ENCODE measurements around the gene EPAS1. TPM values are rescaled to one million over a fixed set of nuclear protein-coding genes. Genes with fewer than 3 reads are reported as not detected.

The EPAS1 gene
- total RNA-seq, 2 donors from 2014 or later: 58.4 to 162 TPM

DNA sequence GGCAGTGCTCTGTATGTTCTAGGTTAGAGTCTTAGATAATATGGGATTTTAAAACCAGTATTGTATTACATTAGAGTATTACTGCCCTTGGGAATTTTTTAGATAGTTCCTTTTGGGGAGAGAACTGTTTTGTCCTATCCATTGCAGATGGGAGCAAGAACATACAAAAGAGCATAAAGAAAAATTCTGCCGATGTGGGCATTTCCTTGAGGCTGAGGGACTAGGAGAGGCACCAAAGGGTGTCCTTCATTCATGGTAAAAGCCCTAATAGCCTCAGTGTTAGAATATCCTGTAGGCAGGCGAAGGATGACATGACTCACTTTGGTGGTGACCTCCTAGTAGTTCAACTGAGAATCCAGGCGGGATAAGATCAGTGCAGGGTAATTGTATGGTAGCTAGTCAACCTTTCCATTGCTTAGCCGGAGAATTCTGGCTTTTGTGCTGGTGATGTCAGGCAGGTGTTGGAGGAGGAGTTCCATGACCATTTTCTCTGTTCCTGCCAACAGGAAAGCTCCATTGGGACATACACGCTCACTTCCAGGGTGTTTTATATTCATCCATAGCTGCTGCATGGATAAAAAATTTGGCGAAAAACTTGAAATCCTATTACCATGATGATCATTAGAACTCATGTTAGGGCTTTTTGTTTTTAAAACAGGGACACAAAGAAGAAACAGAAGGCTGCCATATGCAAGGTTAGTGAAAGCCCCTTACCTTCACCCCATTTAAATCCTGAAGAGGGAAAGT, 28.1 kb downstream of the EPAS1 start:
- Histone ChIP-seq H3K36me3 (replicated peaks in 1 of 2; ENCODE audit: insufficient read depth in 1 of 2, low read depth in 2 of 2) (no peaks in the 10 kb centered on the region), H3K27ac (peak overlapping the region in 2 of 4 donors; percentile 15 to 35), H3K27me3 (no peaks in the 10 kb centered on the region), H3K4me1 (peaks cover 61% of the 10 kb centered on the region), H3K4me3 (no peak overlapping the region), H3K9me3 (no peaks in the 10 kb centered on the region)
- WGBS, 2 donors: 84 to 88% methylated on average over 6 of the region's 6 CpGs
- intact Hi-C loops (cut with DNase I): no loop called here
- ATAC-seq (no peak), DNase-seq (no peak)
- no peak for TF ChIP-seq POLR2A (IDR thresholded peaks at IDR 0.05)
- TF ChIP-seq, protein P1, sequence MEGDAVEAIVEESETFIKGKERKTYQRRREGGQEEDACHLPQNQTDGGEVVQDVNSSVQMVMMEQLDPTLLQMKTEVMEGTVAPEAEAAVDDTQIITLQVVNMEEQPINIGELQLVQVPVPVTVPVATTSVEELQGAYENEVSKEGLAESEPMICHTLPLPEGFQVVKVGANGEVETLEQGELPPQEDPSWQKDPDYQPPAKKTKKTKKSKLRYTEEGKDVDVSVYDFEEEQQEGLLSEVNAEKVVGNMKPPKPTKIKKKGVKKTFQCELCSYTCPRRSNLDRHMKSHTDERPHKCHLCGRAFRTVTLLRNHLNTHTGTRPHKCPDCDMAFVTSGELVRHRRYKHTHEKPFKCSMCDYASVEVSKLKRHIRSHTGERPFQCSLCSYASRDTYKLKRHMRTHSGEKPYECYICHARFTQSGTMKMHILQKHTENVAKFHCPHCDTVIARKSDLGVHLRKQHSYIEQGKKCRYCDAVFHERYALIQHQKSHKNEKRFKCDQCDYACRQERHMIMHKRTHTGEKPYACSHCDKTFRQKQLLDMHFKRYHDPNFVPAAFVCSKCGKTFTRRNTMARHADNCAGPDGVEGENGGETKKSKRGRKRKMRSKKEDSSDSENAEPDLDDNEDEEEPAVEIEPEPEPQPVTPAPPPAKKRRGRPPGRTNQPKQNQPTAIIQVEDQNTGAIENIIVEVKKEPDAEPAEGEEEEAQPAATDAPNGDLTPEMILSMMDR (IDR thresholded peaks at IDR 0.05): no peak

DNA sequence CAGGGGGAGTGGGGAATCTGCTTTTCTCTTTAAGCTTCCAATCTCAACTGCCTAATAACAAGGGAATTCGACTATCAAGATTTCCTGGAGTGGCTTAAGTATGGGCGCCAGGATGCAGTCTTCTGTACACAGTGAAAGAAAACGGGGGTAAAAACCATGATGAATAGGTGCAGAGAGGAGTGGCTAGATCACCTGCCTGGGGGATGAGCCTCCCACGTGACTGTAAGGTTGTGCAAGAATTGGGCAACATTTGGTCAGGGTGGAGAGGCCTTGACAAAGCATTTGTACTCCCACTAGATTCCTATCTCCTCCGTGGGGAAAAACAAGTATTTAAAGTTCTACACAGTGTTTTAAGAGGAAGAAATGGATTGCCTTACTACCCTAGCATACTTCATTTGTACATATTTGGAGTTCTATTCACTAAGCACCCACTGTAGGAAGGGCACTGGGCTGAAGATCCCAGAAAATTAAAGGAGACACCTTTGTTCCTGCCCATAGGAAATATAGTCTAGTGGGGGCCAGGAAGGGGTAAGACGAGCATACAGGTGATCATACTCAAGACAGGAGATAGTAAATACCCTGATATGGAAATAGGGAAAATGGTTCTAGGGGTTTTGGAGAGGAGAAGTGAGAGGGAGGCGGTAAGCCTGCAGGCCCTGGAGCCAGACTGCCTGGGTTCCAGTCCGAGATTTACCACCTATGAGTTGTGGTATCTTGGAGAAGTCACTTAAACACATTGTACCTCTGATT, 29.2 kb downstream of the EPAS1 start:
- Histone ChIP-seq H3K36me3 (replicated peaks in 1 of 2; ENCODE audit: insufficient read depth in 1 of 2, low read depth in 2 of 2) (no peaks in the 10 kb centered on the region), H3K4me3 (no peak overlapping the region), H3K27ac (peak overlapping the region in 2 of 4 donors; percentile 35 to 80), H3K4me1 (peaks cover 62% of the 10 kb centered on the region), H3K9me3 (no peaks in the 10 kb centered on the region), H3K27me3 (no peaks in the 10 kb centered on the region)
- WGBS, 2 donors: 54 to 56% methylated on average over 8 of the region's 8 CpGs
- ATAC-seq (peak; percentile 49), DNase-seq (peak in 3 of 4 donors; percentile 53 to 67 (median 60))
- TF ChIP-seq, protein P1 (IDR thresholded peaks at IDR 0.05): no peak
- TF ChIP-seq POLR2A (IDR thresholded peaks at IDR 0.05): no peak
- intact Hi-C loops (cut with DNase I): no loop called here

DNA sequence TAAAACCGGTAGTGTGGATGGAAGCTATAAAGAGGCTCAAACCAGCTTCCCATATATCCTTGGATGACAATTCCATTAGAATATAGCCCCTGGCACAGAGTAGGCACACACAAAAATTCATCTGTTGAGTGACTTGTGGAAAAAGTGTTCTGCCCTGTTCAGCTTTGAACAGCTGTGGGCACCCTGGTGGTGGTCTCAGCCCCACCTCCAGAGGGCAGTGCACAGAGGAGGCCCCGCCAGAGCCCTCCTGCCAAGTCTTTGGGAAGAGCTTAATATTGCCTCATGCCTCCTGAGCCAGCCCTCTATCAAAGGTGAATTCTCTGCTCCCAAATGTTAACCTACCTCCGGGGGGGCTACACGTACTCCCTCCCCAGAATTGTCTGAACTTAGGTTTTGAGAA, 30.4 kb downstream of the EPAS1 start:
- Histone ChIP-seq H3K27me3 (no peaks in the 10 kb centered on the region), H3K4me1 (peaks cover 74% of the 10 kb centered on the region), H3K27ac (peak overlapping the region in 3 of 4 donors; percentile 6 to 80 (median 35)), H3K9me3 (no peaks in the 10 kb centered on the region), H3K4me3 (no peak overlapping the region), H3K36me3 (replicated peaks in 1 of 2; ENCODE audit: insufficient read depth in 1 of 2, low read depth in 2 of 2) (no peaks in the 10 kb centered on the region)
- no peak for DNase-seq
- intact Hi-C loops (cut with DNase I): no loop called here
- TF ChIP-seq POLR2A (IDR thresholded peaks at IDR 0.05): no peak
- TF ChIP-seq, protein P1 (IDR thresholded peaks at IDR 0.05): peak in 1 of 7 experiments; percentile 11
- WGBS, 2 donors: 98 to 100% methylated on average over 4 of the region's 4 CpGs
- no peak for ATAC-seq

DNA sequence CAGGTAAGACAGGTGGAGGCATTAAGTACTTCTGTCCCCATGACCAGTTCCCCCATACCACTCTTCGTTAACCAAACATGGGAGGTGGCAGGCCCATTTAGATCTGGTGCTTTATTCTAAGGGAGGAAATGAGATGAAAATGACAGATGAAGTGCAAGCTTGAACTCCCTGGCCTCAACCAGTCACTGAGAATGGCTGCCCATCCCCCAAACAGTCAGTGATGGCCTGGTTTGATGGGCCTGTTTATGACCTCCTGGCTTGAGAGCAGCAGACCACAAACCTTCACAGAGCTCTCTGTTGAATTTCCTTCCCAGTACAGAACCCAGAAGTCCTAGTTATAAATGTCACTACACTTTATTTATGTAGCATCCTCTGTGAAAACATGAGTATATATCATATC, 31.1 kb downstream of the EPAS1 start:
- H3K9me3 ChIP-seq: no peaks in the 10 kb centered on the region
- no peaks in the 10 kb centered on the region for H3K27me3 ChIP-seq
- H3K27ac ChIP-seq: peak overlapping the region in 3 of 4 donors; percentile 6 to 87 (median 80)
- ATAC-seq (no peak), DNase-seq (no peak)
- intact Hi-C loops (cut with DNase I): no loop called here
- no peak overlapping the region for H3K4me3 ChIP-seq
- TF ChIP-seq POLR2A (IDR thresholded peaks at IDR 0.05): no peak
- TF ChIP-seq, protein P1 (IDR thresholded peaks at IDR 0.05): no peak
- H3K36me3 ChIP-seq (replicated peaks in 1 of 2; ENCODE audit: insufficient read depth in 1 of 2, low read depth in 2 of 2): no peaks in the 10 kb centered on the region
- peaks cover 81% of the 10 kb centered on the region for H3K4me1 ChIP-seq
- 83 to 100% methylated on average over 1 of the region's 1 CpG for WGBS, 2 donors
